Central memory CD4-positive, alpha-beta T cell (primary cell): Measurements from ENCODE around the gene KIF1A.

Experiments used
- DNase-seq: peaks from one replicate; pipeline ENCODE4 v3.0.0; 2022

KIF1A gene

DNA sequence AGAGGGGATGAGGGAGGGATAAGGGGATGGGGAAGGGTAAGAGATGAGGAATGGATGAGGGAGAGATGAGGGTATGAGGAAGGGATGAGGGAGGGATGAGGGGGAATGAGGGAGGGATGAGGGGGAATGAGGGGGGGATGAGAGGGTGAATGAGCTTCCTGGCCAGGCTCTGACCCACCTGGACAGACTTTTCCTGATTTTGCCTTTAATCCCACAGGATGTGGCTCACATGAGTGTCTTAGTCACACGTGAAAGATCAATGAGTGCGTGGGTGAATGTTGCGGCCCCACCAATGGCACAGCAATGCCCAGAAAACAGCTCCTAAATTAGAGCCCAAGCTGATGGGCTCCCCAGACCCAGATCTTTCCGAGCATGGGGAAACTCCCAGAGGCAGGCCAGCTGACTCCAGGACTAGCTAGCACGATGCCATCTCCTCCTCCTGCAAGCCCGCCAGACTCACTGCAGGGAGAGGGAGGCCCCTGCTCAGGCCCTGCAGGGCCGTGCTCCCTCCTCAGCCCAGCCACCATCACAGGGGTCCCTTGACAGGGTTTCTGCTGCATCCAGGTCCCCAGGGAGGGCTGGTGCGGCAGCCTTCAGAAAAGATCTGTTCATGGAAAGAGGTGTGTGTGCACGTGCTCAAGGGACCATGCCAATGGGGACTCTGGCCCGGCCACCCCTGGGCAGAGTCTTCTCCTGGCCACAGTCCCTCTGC, 87.0 kb downstream of the KIF1A start:
- DNase-seq, result no peak

DNA sequence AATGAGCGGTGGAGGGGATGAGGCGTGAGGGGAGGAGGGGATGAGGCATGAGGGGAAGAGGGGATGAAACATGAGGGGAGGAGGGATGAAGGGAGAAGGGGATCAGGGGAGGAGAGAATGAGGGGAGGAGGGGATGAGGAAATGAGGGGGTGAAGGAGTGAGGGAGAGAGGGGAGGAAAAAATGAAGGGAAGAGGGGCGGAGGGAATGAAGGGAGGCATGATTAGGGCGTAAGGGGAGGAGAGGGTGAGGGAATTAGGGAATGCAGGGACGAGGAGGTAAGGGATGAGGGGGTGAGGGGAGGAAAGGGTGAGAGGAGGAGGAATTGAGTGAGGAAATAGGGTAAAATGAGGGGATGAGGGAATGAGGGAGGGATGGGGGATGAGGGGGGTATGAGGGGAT, 87.8 kb downstream of the KIF1A start:
- no peak for DNase-seq

DNA sequence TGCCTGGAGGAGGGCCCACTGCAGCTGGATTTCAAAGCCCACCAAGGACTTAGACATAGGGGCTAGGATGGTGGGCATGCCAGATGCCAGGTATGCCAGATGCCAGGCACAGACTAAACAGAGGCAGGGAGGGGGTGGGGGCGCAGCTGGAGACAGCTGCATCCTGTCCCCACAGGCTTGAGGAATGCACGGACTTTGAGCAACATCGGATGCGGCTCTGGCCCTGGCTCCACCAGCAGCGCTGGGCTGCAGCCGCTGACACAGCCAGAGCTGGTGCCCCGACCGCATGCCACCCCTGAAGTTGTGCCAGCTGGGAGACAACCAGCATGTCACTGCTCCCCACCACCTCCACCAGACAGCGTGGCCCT, 88.9 kb downstream of the KIF1A start:
- no peak for DNase-seq

DNA sequence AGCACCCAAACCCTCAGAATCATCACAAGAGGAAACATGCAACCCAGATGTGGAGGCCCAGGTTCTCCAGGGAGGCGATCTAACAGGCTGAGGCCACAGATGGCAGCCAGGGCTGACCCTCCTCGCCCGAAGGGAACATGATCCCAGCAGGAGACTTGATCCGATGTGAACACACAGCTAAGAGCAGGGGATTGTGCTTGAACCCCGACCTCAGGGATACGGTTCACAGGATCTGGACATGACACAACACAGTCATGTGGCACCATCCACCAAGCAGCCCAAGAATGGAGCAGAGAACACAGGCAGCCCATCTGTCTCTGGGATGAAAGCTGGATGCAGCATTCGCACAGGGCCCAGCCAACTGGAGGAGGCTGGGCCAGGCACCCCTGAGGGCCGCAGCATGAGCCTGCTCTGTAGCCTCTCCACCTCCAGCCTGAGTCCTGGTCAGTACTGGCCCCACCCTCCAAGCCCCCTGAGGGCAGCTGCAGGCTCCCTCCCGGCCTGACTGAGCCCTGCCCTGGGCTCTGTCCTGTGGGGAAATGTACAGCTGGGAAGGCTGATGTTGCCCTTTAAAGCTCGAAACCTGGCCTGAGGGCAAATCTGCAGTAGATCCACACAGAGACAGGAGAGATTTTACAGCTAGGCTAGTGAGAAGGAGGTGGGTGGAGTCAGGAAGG, 89.4 kb downstream of the KIF1A start:
- DNase-seq, result no peak

DNA sequence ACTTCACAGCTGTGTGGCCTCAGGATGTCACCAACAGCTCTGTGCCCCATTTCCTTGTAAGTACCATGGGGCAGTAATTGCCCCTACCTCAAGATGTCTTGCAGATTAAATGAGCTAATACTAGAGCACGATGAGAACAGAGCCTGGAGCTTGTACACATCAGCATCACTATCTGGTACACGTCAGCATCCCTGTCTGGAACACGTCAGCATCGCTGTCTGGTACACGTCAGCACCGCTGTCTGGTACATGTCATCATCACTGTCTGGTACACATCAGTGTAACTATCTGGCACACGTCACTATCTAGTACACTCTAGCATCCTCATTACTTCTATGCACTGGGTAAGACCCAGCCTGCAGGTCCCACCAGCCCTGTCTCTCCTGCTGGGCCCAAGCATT, 91.2 kb downstream of the KIF1A start:
- no peak for DNase-seq

DNA sequence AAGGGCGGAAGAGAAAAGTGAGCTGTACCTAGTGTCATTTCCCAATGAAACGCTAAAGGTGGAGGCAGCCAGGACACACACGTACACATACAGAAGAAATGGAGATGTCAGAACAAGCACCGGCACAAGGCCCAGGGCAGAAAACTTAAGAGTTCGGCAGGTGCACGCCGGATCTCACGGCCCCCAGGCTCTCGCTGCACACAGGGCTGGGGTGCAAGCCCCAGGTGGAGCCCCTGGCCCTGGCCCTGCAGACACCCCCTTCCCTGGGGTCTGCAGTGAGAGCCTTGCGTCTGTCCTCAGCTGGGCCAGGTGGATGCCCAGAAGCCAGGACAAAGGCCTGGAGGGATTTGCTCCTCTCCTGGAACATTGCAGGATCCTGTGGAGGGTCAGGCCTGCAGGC, 91.7 kb downstream of the KIF1A start:
- no peak for DNase-seq

DNA sequence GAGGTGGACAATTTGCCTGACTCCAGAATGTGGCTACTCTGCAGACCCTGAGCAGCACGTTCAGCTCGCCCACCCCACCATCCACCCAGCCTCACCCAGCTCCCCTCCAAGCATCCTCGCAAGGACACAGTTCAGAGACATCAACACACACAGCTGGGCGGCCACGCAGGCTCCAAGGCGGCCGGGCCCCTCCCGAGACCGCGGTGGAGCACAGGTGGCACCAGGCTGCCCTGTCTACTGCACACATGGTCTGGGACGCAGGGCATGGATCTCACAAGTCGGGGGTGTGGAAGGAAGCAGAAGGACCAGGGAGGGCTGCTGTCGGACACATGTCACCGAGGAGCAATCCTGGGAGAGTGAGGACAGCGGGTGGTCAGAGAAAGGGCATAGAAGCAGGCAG, 92.1 kb downstream of the KIF1A start:
- DNase-seq, result no peak

DNA sequence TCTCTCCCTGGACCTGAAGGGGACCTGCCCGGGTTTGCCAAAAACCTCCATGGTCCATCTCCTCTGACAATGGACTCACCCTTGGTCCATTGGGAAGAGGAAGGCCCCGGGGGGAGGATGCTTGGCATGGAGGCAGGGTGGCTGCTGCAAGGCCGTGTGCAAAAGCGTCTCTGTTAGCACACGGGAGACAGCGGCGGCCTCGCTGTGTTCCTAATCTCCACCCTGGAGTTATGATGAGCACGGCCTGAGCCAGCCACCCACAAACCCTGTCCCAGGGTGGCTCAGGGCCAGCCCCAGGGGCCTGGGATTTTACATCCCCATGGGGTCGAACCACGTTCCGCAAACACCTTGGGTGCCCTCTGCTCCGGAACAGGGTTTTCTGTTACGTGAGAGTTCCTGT, 92.6 kb downstream of the KIF1A start:
- no peak for DNase-seq

DNA sequence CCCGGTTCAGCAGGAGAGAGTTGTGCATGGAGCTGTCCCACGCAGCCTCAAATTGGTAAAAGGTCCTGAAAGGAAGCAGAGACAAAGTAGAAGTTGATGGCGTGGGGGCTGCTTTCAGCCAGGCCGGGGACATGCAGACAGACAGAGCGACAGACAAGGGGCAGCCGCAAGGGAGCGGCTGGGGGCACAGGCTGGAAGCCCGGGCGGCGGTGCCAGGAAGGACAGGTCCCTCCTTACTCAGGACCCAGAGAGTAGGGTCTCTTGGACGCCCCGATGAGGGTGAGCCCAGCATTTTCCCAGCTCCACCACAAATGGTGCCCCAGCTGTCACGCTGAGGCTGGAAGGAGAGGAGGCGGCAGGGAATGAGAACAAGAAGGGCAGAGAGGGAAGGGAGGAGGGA, 93.1 kb downstream of the KIF1A start:
- no peak for DNase-seq

DNA sequence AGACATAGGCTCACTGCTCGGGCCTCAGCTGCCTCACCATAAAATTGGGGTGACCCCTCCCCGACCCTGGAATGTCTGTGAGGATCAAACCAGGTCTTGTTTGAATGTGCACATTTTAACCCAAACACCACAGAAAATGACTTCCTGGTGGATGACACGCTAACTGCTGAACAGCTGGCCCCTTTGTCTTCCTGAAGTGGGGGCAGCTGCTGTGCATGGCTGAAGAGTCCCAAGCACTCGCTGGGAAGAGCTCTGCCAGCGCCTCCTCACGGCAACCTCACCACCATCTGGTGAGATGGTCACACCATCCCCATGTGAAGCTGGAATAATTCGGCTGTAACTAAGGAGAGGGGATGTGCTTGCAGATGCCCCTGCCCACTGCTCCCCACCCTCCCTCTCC, 94.3 kb downstream of the KIF1A start:
- DNase-seq, result no peak

DNA sequence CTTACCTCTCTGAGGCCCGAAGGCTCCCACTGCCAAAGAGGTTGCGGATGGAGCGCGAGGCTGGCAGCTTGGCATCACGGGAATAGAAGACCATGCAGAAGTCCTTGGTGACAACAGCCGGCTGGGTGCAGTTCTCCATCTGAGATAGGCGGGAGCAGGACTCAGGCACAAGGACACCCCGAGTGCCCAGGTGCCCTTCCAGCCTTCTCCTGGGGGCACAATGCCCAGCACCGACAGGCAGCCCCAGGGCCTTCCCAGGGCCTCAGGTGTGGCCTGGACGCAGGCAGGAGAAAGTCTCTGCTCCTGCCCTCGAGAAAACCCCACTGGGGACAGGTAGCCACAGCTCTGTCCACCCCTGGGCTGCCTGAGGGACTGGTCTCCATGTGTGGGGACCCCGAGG, 94.8 kb downstream of the KIF1A start:
- no peak for DNase-seq

DNA sequence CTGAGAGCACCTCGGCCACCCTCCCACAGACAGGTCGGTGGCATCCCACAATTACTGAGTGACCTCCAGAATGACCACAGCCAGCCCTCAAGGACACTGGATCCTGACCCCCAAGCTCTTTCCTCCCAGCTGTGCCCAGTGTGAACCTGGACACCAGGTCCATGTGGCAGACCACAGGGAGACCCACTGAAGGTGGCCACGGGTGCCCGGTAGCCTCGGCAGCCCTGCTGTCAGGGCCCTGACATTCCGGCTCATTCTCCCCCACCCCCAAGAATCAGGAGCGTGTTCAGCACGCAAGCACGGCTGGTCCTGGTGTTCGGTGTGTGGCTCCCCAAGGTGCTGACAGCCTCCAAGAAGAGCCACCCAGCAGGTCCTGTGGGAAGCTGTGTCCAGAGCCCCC, 95.6 kb downstream of the KIF1A start:
- DNase-seq, result no peak

DNA sequence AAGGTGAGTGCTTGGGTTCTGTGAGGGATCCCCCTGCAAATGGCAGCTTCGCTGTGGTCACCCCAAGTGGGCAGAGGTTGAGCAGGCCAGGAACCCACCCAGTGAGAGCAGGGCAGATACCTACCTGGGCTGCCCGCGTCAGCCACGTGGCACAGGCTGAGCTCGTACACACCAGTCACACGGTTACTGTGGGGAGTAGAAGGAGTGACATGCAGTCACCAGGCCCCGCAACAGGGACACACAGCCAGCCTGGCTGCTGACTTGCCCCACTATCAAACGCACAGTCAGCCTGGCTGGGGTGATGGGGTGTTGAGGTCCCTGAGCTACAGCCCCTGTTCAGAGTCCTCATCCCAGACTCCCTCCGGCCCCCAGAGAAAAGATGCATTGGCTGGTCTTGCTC, 96.2 kb downstream of the KIF1A start:
- no peak for DNase-seq

DNA sequence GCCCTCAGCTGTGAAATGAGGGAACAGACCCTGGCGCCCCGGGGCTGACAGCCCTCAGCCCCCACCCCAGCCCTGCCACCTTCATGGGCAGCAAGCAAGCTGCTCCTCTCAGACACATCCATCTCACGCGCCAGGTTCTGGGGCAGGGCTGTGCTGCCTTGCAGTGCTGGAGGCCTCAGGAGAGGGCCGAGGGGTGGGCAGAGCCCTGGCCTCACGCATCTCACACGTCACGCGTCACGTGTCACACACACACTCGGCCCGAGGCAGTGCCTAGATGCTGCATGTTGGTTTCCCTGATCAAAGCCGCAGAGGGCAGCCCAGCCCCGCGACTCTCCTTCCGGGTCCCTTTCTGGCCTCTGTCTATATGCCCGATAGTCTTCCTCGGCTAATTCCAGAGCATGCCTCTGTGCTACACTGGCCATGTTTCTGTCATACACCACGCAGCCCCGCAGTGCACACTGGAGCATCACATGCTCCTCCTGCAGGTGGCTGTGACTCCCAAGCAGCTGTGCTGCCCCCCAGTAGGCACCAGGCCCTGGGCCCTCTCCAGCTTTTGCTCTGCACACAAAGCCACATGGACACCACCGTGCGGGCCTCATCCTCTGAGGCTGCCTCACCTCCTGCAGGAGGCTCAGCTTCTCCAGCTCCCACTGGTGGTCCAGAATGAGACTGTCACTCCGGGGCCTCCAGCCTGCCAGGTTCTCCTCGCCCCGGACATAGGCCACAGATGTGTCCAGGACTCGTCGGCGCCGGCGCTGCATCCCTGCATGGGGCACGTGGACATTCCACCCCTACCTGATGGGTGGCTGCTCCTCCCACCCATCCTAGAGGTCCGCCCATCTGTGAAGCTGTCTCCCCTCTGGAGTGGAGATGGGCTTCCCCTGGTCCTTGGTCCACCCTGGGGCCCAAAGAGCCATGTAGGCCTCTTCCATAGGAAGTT, 97.0 kb downstream of the KIF1A start:
- no peak for DNase-seq

DNA sequence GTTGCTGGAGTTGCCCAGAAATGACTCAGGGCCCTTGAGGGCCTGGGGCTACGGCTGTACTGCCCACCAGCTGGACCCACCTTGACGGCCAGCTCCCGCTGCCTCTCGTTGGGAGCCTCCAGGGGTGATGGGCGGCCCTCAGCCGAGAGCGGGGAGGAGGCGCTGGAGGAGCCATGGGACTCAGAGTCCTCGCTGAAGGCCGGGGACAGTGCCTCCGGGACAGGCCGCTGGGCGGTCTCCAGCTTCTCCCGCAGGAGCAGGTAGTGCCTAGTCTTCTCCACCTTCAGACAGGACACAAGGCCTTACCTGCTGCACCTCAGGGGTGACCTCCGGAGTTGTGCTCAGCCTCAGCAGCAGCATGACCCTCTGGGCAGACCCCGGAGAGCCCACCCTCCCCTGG, 97.6 kb downstream of the KIF1A start:
- DNase-seq, result no peak

DNA sequence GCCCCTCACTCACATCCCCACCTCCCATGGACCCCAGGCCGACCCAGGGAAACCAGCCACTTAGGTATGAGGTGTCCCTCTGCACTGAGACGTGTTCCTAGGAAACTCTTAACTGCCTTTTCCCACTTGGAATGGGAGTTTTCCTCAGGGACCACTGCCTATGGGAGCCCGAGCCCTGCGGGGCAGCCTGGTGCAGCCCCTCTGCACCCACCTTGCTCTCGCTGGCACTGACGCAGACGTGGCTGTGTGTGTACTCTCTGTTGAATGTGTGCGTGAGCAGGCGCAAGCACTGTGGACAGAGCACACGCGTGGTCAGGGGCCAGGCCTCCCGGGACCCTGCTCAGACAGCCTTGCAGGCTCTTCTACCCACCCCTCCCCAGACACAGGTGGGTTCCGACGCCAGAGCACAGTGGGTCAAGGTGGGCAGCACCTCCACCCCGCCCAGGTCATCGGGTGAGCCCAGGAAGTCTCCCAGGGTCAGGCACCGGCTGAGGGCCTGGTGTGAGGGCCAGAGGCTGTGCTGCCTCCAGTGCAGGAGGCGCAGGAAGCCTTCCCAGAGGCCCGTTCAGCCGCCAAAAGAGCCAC, 98.3 kb downstream of the KIF1A start:
- no peak for DNase-seq

DNA sequence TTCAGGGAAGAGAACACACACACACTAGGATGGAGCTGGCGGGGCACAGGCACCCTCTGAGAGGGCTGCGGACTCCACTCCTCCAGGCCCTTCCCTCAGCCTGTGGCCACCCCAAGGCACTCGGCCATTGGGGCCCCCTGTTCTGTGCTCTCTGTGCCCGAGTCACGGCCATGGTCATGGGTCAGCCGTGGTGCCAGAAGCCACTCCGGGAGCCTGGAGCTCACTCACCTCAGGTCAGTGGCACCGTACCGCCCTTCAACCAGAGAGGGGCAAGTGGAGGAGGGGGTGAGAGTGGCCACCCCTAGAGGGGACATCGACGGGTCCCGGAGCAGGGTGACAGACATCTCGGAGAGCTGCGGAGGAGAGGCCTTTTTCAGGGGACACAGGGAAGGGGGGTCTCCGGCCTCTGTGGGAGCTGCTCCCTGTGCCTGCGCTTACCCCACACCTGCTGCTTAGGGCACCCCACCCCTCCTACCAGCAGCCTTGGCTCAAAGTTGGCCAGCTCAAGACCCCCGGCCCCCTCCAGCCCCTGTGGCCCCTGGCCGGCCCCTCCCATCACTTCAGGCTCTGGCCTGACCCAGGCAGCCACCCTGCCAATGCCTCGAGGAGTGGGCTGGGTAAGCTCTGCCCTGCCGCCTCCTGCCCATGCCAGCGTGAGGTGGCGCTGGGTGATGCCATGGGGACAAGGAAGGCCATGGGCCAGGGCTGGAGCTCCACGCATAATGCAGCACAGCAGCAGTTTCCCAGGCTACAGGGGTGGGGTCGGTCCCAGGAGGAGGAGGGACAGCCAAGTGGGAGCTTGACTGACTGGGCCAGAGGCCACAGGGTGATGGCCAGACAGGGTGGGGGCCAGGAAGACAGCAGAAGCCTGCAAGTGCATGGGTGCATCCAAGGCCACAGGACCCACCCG, 99.1 kb downstream of the KIF1A start:
- DNase-seq, result no peak

DNA sequence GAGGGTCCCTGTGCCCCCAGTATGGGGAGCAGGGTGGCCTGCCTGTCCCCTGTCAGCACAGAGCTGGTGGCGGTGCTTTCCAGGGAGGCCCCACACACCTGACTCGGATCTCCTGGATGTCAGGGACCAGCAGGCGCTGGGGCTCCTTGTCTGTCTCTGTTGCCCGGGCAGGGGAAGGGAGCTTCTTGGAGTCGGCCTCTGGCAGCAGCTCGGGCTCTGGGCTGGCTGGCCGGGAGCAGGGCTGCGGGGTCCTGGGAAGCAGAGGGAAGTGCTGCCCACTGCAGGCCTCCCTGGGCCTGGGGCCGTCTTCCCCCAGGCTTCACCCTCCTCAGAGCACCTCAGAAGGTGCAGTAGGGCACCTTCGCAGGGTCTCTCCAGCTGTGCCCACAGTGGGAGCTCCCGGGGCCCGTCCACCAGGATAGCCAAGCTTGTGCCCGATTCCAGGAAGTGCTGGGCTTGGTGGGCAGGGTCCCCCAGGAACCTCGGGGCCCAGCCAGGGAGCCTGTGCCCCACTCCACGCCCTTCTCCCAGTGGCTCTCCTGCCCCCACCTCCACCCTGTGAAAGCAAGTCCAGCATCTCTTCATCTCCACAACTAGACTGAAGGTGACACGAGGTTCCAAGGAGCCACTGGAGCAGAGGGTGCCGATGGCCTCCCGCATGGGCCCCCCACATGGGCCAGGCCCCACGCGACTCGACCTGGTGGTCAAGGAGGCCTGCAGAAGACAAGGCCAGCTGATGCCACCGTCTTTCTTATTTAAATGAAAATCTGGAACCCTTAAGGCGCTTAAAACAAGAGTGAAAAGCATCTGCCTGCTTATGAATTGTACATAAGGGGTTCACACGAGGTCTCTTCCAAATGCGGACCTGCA, 100.1 kb downstream of the KIF1A start:
- no peak for DNase-seq

DNA sequence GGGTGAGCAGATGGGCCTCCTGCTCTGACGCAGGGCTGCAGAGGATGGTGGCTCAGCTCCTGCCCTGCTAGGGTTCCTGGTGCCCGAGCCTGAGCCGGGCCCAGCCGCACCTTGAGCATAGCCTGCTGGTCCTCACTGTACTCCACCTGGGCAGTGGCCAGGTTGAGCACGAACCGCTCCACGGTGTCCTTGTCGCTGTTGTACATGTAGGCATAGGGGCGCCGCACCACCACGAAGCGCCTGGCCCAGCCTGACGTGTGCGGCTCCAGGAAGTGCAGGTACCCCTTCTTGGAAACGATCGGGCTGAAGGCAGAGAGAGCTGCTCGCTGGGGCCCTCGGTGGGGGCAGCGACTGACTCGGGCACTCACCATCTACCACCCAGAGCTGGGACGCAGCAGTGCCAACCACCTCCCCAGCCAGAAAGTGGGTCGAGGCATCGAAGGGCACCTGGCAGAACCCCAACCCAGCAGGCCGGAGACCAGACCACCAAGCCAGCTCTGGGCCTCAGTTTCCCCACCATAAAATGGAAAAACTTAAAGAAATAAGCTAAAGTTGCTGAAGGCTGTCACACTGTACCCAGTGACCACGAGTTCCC, 101.0 kb downstream of the KIF1A start:
- no peak for DNase-seq

DNA sequence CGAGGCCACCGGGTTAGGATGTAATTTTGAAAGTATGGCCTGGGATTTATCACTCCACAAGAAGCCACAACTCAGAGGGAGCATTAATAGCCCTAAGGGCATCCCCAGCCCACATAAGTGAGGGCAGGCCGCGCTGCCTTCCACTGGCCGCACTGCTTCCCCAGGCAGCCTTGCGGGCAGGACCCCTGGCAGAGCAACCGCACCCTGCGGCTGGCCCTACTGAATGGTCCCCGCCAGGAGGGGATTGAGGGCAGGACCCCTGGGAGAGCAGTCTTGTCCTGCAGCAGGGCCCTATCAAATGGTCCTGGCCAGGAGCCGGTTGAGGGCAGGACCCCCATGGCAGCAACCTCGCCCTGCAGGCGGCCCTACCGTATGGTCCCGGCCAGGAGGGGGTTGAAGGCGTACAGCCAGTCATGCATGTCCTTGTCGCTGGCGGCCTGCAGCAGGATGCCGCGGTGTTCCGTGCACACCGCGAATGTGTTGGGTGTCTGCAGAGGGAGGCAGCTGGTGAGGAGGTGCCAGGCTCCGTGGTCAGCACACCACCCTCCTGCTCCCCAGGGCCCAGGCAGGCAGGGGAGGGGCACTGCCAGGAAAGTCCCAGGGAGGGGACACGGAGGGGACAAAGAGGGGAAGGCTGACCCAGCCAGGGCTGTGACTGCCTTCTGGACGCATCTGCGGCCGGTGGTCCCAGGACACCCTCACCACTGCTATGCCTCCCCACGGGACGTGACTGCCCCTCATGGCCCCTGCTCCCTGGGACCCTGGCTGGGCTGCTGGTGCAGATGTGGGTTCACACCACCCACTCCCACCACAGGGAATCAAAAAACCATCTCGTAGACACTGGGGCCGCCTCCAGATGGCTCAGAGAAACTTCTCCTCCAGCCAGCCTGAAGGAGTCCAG, 102.1 kb downstream of the KIF1A start:
- DNase-seq, result no peak
